Skin epidermis (tissue), 12 donors: ENCODE measurements around the gene ITPA.
"Not testable (repeated sequence)": the region's sequence is repeated elsewhere in the genome, so short reads cannot be mapped to it uniquely, and the experiment has no call there.

Experiments
- H3K27ac ChIP-seq, 21 experiments: fragments of 200-600 bp; sonication (generic) in 11 of 21; one replicate each; pipeline ENCODE4 v1.5.0; 2020; ENCODE audit warnings: mild to moderate bottlenecking in 3 of 21, inconsistent platforms in 2 of 21, moderate library complexity in 2 of 21
- H3K4me3 ChIP-seq, 7 experiments: fragments of 200-600 bp; sonication (generic) in 2 of 7; one replicate each; pipeline ENCODE4 v1.5.0; 2020; ENCODE audit warnings: inconsistent platforms in 2 of 7, mild to moderate bottlenecking in 2 of 7, moderate library complexity in 1 of 7

Gene ITPA

DNA sequence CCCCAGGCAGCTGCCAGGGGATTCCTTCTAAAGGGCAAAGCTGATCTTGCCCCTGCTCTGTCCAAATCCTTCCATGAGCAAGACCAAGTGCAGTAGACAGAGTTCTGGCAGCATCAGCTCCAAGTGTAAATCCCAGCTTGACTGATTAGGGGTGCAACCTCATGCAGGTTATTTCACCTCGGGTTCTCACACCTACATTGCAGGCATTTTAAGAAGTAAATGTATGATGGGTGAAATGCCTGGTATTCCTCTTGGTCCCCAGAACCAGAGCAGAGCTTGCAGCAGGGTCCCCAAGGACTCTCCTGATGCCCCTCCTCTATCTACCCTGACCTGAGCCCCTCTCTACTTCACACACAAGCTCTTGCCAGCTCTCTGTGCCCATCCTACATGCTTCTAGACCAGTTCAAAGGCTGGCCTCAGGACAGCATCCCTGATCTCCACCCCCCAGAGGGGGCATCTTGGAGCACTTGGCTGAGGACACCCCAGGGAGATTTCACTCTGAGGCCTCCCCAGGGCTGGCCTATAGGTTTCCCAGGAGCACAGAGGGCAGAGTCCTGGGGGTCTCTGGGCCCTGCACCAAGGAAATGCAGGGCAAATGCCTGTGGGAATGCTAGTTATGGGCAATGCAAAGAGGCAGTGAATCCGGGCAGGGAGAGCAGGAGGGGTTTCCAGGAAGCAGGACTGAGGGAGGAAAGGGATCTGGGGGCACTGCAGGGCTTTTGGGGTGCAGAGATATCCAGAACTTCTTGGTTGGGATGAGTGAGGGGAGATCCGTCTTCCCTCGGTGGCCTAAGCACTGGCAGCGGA is 37.0 kb upstream of the ITPA start:
- peak overlapping the region in 4 of 7 experiments; percentile 53 to 95 (median 76) for H3K4me3 ChIP-seq
- no peak overlapping the region for H3K27ac ChIP-seq

DNA sequence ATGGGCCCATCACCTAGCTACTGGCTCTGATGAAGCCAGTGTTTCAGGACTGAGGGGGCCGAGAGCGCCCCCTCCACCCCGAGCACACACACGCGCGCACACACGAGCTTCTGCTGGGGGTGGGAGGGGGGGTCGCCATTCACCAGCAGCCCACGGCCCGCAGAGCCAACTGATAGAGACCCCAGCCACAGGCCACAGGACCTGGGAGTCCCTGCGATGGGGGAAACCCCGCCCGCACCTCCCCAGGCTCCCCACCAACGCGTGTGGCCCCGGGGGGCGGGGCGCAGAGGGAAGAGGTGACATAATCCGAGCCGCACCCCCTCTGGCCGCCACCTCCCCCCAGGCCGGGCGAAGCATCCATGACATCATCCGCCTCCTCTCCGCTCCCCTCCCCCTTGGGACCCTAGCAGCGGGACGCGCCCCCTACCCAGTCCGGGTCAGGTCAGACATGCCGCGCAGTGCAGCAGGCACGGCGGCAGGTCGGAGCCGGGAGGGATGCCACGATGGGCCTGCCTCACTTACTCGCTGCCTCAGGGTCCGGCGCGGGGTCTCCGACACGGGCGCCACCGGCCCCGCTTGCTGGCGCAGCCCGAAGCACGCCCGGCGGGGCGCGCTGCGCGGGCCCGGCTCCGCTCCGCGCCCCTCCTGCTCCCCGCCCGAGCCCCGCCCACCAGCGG is 36.2 kb upstream of the ITPA start, which contains the start of gene LZTS3:
LZTS3 (minus strand) TSS at position 617 of the 677 bp plus-strand sequence. CDS start 6,386 bp downstream, outside the sequence.
- peak within 1 kb of the TSS; percentile 44 to 95 (median 67) for H3K4me3 ChIP-seq
- H3K27ac ChIP-seq: peak within 1 kb of the TSS in 18 of 21 experiments; percentile 6 to 78 (median 64)

DNA sequence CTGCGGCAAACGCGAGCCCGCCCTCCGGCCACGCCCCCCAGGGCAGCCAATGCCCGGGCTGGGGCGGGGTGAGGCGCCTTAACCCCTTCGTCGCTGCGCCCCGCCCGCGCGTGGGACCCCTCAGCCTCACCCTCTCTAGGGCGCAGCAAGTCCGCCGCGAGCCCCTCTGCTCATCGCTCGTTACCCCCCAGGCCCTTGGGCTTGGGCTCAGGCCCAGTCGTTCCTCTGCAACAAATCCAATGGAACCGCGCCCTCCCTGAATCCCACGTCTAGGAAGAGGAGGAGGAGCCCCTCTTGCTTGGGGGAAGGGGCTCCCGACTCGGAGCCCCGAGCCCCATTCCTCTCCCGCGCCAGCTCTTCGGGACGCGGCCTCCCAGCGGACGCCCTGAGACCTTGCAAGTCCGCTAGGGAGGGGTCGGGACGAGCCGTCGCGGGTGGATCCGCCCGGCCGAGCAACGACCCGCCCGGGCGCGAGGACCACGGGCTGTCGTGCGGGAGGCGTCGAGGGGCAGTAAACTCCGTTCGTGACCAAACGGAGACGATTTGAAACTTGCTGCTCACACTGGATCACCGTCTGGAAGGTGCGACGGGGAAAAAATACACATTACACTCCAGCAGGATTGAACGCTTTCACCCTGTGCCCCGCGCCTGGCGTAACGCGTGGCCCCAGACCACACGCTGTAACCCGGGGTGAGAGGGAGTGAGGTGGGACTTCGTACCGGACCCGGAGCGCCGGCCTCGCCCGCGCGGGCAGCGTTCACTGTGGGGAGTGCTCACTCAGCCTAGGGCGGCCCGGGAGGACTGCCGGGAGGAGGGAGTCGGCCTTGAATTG is 35.5 kb upstream of the ITPA start:
- peak overlapping the region in 18 of 21 experiments; percentile 6 to 78 (median 60) for H3K27ac ChIP-seq

GRCh38 chr20:3174442-3175261 is 34.6 kb upstream of the ITPA start:
- Histone ChIP-seq H3K4me3 (peak overlapping the region; percentile 44 to 95 (median 67)), H3K27ac (peak overlapping the region in 12 of 21 experiments; percentile 7 to 78 (median 61))

More for the DNA sequence above, 35.5 kb upstream of the ITPA start:
- H3K4me3 ChIP-seq: peak overlapping the region; percentile 44 to 95 (median 67)

DNA sequence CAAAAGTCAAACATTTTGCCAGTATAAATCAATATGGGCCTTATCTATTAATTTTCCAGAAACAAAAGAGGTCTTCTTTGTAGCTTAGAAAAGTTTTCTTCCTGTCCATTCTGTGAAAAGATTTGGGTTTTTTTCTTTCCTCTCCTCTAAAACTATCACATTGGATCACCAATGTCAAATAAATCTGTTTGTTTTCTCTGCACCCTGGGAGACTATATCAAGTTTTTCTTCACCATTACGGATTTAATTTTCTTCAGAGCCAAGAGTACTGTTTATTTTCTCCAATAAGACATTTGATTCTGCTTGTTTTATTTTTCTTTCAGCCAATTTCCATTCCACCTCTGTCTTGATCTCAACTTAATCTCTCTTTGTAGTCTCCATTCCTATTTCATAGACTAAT is 34.0 kb upstream of the ITPA start:
- H3K27ac ChIP-seq: no peak overlapping the region
- no peak overlapping the region for H3K4me3 ChIP-seq

- Histone ChIP-seq H3K27ac (no peak overlapping the region), H3K4me3 (no peak overlapping the region)
Observed at GRCh38 chr20:3177746-3178485, 31.4 kb upstream of the ITPA start.

- H3K27ac ChIP-seq: no peak overlapping the region
- H3K4me3 ChIP-seq: no peak overlapping the region
Observed at GRCh38 chr20:3180319-3180718, 29.0 kb upstream of the ITPA start.

DNA sequence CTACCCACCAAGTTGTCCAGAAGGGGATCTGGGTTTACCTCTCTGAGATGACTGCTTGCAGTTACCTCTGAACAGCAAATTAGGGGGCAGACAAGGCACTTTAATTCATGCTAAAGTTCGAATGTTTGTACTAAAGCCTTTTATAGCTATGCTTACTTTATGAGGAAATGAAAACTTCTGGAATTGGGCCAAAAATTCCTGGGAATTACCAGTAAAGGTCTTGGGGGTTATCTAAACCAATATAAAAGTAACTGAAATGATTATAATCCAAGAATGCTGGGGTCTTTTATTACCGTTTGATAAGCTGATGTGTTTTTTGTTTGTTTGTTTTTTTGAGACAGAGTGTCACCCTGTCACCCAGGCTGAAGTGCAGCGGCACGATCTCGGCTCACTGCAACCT is 28.0 kb upstream of the ITPA start:
- no peak overlapping the region for H3K4me3 ChIP-seq
- no peak overlapping the region for H3K27ac ChIP-seq

DNA sequence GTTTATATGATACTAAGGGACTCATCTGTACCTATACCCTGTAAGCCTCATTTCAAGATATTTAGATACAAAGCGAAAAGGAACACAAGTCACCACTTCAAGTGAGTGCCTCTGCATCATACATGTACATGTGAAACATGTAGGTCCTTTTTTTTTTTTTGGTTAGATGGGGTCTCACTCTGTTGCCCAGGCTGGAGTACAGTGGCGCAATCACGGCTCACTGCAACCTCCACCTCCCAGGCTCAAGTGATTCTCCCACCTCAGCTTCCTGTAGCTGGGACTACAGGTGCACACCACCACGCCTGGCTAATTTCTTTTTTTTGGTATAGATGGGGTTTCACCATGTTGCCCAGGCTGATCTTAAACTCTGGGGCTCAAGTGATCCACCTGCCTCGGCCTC is 26.9 kb upstream of the ITPA start:
- not testable (repeated sequence) for H3K27ac ChIP-seq, H3K4me3 ChIP-seq

DNA sequence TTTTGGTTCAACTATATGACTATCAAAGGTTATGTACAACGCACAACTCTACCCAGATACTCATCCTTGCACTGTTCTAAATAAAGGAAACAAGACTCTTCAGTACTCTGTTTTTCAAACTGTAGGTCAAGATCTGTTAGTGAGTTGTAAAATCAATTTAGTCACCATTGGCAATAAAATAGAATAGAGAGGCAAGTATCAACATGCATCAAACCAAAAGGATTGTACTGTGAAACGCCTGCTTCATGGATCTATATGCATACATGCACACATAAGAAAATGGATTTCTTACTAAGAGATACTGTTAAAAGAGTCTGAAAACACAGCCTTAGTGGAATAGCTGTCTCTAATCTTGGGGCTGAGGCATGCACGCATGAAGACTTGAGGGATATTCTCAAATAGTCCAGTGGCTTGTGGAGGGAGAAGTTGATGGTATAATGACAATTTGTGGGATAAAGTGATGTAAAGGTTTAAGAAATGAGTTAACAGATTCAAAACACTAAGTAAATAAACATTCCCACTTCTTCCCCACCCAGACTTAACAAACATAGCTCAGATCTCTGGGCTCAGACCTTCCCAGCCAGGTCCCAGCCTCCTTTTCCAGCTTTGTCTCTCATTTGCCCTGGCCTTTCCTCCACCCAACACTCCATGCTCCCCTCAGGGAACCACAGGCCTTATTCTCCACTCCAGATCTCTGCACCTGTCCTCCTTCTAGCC is 25.2 kb upstream of the ITPA start:
- Histone ChIP-seq H3K27ac (no peak overlapping the region), H3K4me3 (no peak overlapping the region)

DNA sequence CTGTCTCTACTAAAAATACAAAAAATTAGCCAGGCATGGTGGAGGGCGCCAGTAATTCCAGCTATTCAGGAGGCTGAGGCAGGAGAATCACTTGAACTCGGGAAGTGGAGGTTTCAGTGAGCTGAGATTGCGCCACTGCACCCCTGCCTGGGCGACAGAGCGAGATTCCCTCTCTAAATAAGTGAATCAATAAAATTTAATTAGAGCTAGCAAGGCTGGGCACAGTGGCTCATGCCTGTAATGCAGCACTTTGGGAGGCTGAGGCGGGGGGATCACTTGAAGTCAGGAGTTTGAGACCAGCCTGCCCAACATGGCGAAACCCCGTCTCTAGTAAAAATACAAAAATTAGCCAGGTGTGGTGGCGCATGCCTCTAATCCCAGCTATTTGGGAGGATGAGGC is 21.4 kb upstream of the ITPA start:
- not testable (repeated sequence) for H3K27ac ChIP-seq, H3K4me3 ChIP-seq

DNA sequence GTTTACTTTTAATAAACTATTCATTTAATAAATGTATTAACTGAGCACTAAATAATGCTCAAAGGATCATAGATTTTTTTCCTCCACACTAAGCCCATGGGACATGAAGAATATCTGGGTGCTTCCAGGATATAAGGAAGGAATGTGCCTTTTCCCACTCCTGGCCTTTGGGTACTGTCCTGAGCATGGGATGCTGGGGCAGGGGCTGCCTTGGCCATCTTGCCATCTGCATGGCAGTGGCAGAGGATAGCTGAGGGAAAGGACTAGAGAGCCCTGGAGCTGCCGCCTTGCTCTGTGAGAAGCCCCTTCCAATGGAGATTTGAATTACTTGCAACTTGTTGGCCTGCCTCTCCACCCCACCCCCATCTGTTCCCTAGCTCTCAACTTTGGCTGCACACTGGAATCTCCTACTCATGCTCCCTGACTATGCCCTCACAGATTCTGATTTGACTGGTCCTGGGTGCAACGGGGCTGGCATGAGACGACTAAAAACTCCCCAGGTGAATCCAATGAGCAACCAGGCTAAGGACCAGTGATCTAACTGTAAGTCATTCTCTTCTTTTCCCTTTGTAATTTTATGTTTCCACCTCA is 20.4 kb upstream of the ITPA start:
- no peak overlapping the region for H3K27ac ChIP-seq

DNA sequence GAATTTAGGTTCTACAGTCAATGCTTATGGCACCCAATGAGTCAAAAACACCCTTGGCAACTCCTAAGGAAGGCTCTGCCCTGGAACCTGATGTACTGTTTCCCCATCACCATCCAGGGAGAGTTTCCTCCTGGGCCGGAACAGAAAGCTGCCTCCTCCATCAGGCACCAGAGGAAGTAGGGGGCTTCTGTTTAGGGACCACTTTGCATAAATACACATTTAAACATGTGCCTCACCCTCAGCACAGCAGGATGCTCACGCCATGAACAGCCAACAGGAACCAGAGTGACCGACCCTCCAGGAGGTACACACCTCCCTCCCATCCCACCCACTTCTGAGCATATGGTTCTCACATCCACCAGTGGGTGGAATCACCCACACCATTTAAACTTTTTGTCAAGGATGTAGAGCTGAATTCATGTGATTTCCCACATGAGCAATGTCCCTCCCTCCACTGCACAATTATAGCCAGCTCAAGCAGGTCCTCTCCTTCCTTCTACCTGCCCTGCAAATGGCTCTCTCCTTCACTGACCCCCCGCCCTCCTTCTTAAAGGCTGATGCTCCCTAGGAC is 19.7 kb upstream of the ITPA start:
- Histone ChIP-seq H3K4me3 (no peak overlapping the region), H3K27ac (no peak overlapping the region)

More for the DNA sequence above, 20.4 kb upstream of the ITPA start:
- no peak overlapping the region for H3K4me3 ChIP-seq

DNA sequence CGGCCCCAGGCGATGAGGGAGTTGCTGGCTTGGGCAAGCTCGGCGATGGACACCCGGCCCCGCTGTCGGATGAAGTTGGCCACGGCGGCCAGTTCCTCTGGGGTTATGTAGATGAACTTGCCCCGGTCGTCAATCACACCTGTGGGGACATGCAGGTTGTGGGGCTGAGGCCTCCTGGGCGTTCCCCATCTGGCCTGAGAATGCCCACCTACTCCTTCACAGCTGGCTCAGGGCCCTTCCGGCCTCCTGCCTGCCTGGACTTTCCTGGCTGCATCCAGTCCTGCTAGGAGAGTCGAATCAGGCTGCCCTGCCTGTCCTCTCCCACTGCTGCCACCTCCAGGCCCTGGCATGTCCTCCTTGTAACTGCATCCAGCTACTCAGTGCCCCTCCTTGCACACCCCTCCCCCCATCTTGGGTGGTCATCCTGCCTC is 18.6 kb upstream of the ITPA start:
- Histone ChIP-seq H3K4me3 (no peak overlapping the region), H3K27ac (no peak overlapping the region)

DNA sequence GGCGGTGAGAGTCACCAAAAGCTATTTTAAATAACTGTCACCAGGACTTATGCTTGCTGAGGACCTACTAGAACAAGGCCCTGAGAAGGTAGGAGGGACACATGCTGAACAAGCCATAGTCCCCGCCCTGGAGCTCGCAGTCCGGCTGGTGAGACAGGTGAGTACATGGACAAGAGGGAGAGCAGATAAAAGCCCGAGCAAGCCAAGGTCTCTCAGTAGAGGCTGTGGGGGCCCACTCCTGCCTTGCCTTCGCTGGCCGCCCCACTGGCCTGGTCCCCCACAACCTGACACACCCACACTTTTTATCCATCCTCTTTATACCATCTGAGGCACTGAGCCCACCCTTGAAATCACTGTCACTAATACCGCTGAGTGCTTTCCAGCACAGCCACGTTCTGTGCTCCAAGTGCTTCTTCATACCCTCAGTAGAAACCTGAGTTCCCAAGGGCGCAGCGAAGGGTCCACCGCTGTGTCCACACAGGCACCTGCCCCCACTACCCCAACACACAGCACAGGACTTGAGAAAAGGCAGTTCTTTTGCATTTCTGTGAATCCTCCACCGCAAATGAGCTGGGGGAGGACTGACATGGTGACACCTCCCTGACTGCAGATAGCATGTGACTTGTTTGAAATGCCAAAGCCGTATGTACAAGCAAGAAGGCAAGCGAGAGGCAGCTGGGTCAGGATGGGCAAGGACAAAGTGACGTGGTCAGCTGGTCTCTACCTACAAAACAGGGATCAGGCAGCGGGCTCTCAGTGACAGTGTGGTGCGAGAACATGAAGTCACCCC is 16.9 kb upstream of the ITPA start:
- Histone ChIP-seq H3K4me3 (no peak overlapping the region), H3K27ac (no peak overlapping the region)

DNA sequence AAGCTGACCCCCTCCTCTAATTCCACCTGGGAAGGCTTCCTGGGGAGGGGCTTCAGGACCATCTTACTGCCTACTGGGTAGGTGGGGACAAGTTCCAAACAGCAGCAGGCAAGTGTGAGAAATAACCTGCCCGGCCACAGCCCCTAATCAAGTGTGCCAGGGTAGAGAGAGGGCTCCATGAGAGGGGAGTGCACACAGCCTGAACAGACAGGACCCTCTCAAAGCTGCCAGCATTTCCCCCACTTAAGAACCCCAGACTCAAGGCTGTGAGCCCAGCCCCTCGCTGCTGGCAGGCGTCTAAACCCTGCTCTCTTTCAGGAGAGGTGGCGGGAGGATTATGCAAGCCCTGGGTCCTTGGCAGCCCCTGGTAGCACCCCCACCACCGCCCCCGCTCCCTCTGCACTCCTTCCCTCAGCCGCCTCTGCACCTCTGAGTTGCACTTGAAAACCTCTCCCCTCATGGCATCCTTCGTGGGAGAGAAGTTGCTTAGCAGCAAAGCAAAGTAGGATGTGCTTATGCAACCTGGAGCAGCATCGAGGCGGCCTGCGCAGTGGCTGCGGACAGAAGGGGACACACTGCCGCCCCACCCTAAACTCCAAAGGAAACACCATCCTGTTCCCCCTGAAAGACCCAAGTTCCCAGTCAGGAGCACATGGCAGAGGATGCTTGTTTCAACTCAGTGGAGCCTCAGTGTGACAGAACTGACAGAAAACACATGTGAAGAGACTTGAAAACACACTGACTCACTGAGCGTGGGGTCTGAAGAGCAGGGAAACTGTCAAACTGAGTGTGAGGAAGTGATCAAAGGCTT is 15.3 kb upstream of the ITPA start:
- Histone ChIP-seq H3K27ac (no peak overlapping the region), H3K4me3 (no peak overlapping the region)
